Adipocyte (in vitro differentiated cells): ENCODE results near the gene KCNK15.

ENCODE experiments used
- DNase-seq: peaks from one replicate; pipeline ENCODE4 v3.0.0-alpha.2; 2015; ENCODE audit warnings: low read depth
- H3K27me3 ChIP-seq: replicated peaks from 2 replicates; pipeline ENCODE4 v1.7.0; 2013; ENCODE audit warnings: mild to moderate bottlenecking, low read length, moderate library complexity; ENCODE audit not compliant: control insufficient read depth, insufficient read depth
- H3K36me3 ChIP-seq: 2 replicates; pipeline ENCODE4 v1.7.0; 2013; ENCODE audit warnings: low read length, mild to moderate bottlenecking, moderate library complexity; ENCODE audit not compliant: control insufficient read depth, insufficient read depth, severe bottlenecking
- H3K4me1 ChIP-seq: 2 replicates; pipeline ENCODE4 v1.7.0; 2013; ENCODE audit warnings: mild to moderate bottlenecking, low read length, moderate library complexity; ENCODE audit not compliant: control insufficient read depth, insufficient read depth
- H3K4me3 ChIP-seq: 2 replicates; pipeline ENCODE4 v1.7.0; 2013; ENCODE audit warnings: mild to moderate bottlenecking, low read length, moderate library complexity
- H3K9ac ChIP-seq: 2 replicates; pipeline ENCODE4 v1.7.0; 2013; ENCODE audit warnings: mild to moderate bottlenecking, low read length, moderate library complexity
- H3K9me3 ChIP-seq: 2 replicates; pipeline ENCODE4 v1.7.0; 2013; ENCODE audit warnings: mild to moderate bottlenecking, low read length, moderate library complexity; ENCODE audit not compliant: control insufficient read depth

The KCNK15 gene

DNA sequence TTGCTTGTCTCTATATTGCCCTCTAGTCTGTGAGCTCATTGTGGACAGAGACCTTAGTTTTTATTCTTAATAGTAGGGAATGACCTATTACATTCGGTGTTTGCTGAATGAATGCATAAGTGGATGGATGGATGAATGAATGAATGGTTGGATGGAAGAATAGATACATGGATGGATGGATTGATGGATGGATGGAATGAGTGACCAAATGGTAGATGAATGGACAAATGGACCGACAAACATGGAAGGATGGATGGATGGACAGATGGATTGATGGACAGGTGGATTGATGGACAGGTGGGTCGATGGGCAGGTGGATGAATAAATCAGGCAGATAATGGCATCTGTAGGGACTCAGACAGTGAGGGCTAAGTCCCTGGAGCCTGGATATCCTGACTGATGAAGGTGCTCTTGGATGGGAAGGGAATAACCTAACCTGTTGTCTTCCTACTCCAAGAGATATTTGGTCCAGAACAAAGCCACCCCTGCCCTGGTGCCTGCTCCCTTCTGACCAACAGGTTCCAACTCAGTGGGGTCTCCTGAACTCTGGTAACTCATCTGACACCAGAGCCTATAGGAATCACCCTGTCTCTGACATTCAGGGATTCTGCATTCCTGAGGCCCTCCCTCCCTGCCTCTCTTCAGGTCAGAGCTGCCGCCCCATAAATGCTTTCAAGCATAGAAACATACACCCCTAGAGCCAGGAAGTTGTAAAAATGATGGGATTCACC is 40.1 kb upstream of the KCNK15 start:
- no peaks in the 10 kb centered on the region for H3K27me3 ChIP-seq
- H3K4me1 ChIP-seq: peaks cover 54% of the 10 kb centered on the region
- no peaks in the 10 kb centered on the region for H3K9me3 ChIP-seq
- no peak for DNase-seq
- no peak overlapping the region for H3K4me3 ChIP-seq
- no peaks in the 10 kb centered on the region for H3K36me3 ChIP-seq
- H3K9ac ChIP-seq: peak overlapping the region; percentile 43

DNA sequence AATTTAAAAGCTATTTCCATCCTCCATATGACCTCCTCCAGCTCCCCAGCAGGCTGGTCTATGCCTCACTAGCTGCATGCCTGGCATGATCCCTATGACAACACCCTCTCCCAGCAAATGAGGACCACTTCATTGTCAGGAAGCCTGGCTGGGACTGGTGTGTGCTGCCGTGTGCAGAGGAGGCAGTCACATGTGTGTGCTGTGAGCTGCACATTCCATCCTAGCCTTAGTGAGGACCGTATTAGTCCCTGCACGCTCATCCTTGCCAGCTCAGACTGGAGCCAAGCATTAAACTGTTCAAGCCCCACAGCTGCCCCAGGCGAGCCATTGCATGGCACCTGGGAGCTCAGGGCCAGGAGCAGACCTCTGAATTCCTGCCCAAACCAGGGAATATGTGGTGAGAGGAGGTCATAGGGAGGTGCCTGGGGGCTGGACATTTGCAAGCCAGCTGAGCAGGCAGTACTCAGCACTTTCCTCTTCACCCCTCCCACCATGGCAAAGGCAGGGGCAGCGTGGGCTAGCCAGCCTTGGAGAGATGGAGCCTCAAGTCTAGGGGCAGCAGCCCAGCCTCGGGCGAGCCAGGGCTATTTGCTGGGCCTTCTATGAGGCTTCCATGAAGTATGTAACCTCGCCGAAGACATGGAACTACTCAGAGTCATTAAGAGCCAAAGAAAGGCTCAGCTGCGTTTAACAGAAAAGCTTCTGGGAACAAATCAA is 39.2 kb upstream of the KCNK15 start:
- Histone ChIP-seq H3K9ac (peak overlapping the region; percentile 62), H3K4me1 (peaks cover 48% of the 10 kb centered on the region), H3K9me3 (no peaks in the 10 kb centered on the region), H3K27me3 (no peaks in the 10 kb centered on the region), H3K4me3 (no peak overlapping the region), H3K36me3 (no peaks in the 10 kb centered on the region)
- peak; percentile 81 for DNase-seq

DNA sequence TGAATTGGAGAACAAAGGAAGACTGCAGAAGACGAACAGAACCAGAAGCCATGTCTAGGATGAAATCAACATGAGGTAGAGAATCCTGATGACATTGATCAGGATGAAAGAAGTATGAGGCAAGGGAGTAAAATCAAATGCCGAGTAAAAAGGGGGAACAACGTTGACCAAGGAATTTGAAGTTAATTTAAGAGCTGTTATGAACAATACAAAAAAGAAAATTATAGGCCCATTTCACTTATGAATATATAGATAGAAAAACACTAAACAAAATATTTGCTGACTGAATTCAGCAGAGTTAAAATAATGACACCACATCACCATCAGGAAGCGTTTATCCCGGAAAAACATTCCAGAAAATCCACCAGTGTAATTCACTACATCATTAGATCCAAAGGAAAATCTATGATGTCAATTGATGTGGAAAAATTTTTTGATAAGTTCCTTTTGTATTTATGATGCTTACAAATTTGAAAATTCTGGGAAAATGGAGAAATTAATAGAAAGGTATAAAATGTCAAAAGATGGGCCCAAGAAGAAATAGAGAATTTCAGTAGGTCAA is 38.6 kb upstream of the KCNK15 start:
- Histone ChIP-seq H3K27me3 (no peaks in the 10 kb centered on the region), H3K9ac (peak overlapping the region; percentile 62), H3K9me3 (no peaks in the 10 kb centered on the region), H3K36me3 (no peaks in the 10 kb centered on the region), H3K4me3 (no peak overlapping the region), H3K4me1 (peaks cover 42% of the 10 kb centered on the region)
- no peak for DNase-seq

DNA sequence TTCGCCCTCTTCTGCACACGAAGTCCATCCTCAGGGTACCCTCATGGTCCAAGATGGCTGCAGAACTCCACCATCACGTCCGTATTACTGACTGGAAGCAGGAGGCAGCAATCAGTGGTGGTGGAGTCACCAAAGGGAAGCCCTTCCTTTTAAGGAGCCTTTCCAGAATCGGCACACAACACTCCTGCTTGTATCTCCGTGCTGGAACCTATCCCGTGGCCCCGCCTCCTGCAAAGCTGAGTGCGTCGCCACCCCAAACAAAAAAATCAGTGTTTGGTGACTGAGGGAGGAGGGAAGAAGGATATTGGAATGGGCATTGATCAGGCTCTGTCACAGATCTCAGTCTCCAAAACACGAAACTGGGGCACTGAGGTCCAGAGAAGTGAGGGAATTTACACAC is 36.3 kb upstream of the KCNK15 start:
- H3K27me3 ChIP-seq: no peaks in the 10 kb centered on the region
- H3K4me3 ChIP-seq: no peak overlapping the region
- no peak overlapping the region for H3K9ac ChIP-seq
- DNase-seq: no peak
- no peaks in the 10 kb centered on the region for H3K36me3 ChIP-seq
- H3K4me1 ChIP-seq: peaks cover 26% of the 10 kb centered on the region
- no peaks in the 10 kb centered on the region for H3K9me3 ChIP-seq

DNA sequence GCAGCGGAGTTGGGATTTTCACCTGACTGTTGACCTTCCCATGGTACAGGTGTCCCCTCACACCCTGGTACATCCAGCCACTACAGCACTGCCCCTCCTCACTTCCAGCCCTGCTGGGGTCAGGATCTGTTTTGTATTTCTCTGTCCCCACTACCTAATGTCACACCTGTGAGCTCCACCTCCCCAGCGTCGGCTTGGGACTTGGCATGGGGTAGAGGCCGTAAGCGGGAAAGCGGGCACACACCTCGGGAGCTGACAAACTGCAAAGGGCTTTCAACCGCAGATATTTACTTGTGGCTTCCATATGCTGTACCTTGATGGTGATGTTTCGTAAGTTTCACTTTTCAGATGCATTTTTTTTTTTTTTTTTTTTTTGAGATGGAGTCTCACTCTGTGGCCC is 35.9 kb upstream of the KCNK15 start:
- Histone ChIP-seq H3K4me3 (no peak overlapping the region), H3K27me3 (no peaks in the 10 kb centered on the region), H3K4me1 (peaks cover 27% of the 10 kb centered on the region), H3K9me3 (no peaks in the 10 kb centered on the region), H3K36me3 (no peaks in the 10 kb centered on the region), H3K9ac (no peak overlapping the region)
- DNase-seq: no peak

DNA sequence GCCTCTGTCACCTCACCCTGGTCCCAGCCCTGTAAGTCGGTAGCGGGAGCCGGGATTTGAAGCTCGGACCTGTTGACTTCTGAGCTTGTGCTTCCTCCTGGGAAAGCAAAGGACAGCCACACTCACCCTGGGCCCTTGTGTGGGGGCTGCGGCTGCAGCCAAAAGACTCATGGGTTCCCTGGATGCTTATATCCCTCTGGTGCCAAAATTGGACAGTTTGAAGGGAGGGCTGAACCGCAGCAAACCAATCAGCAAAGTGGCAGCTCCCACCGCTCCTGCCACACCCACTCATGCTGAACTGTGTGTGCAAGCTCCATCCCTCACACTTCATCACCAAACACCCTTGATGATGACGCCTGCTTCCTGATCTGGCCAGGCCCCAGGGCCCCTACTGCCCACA is 34.4 kb upstream of the KCNK15 start:
- no peak overlapping the region for H3K9ac ChIP-seq
- H3K4me1 ChIP-seq: peaks cover 33% of the 10 kb centered on the region
- no peak overlapping the region for H3K4me3 ChIP-seq
- no peaks in the 10 kb centered on the region for H3K36me3 ChIP-seq
- no peak for DNase-seq
- H3K27me3 ChIP-seq: no peaks in the 10 kb centered on the region
- no peaks in the 10 kb centered on the region for H3K9me3 ChIP-seq

DNA sequence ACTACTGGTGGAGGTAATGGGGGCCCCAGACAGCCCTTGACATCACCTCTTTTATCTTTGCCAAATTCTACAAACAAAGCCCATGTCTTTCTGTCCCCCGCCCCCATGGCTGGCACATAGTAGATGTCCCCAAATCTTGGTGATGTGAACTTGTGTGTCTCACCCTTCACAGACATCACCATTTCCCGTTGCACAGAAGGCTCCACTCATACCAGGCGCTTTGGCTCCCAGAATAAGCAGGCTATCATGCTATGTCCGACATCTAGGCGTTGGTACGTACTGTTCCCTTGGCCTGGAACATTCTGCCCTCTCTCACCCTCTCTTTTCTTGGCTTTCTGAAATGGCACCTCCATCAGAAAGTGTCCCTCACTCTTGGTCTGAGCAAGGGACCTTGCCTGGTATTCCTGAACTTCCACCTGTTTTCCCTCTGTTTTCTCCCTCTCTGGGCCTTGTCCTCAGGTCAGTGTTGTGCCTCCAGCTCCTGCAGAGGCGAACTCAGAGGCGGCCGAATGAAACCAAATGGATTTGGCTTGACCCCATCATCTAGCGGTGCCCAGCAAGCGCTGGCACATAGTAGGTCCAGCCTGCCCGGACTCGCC is 31.5 kb upstream of the KCNK15 start:
- no peak overlapping the region for H3K4me3 ChIP-seq
- no peak overlapping the region for H3K9ac ChIP-seq
- peaks cover 49% of the 10 kb centered on the region for H3K4me1 ChIP-seq
- H3K9me3 ChIP-seq: no peaks in the 10 kb centered on the region
- no peaks in the 10 kb centered on the region for H3K27me3 ChIP-seq
- H3K36me3 ChIP-seq: no peaks in the 10 kb centered on the region
- no peak for DNase-seq

DNA sequence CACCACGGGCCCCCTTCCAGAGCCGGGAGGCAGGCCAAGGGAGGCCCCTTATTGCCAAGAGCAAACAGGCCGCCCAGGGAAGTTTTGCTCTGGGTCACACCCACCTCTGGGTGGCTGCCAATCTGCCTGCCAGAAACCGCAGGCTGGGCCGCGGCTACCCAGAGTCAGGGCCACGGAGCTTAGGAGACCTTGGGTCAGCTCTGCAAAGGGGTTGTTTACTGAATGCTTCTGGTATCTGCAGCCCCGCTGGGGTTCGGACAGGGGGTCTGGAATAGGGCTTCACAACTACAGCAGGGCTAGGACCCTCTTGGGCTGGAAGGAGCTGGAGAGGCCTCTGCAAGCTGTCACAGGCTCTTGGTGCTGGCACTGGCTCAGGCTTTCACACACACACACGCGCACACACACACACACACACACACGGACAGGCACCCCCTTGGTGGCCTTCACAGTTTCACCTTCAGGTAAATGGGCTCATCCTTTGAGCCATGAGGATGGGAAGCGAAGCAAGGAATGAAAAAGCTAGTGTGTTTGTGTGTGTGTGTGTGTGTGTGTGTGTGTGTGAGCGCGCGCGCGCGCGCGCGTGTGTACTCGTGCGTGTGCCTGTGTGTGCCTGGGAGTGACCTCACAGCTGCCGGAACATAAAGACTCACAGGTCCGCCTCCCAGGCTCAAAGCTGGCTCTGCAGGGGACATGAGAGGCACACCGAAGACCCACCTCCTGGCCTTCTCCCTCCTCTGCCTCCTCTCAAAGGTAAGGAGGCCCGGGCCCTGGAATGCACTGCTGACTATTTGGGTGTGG is 30.8 kb upstream of the KCNK15 start, which contains the start of gene CCN5:
CCN5 (plus strand) TSS at position 669 of the 798 bp plus-strand sequence; CDS start at position 691, 22 bp downstream.
- Histone ChIP-seq H3K36me3 (no peaks in the 10 kb centered on the region), H3K4me1 (peaks cover 53% of the 10 kb centered on the region), H3K9me3 (no peaks in the 10 kb centered on the region), H3K9ac (peak within 1 kb of the TSS; percentile 78), H3K27me3 (no peaks in the 10 kb centered on the region), H3K4me3 (peak within 1 kb of the TSS; percentile 76)
- peak; percentile 90 for DNase-seq

DNA sequence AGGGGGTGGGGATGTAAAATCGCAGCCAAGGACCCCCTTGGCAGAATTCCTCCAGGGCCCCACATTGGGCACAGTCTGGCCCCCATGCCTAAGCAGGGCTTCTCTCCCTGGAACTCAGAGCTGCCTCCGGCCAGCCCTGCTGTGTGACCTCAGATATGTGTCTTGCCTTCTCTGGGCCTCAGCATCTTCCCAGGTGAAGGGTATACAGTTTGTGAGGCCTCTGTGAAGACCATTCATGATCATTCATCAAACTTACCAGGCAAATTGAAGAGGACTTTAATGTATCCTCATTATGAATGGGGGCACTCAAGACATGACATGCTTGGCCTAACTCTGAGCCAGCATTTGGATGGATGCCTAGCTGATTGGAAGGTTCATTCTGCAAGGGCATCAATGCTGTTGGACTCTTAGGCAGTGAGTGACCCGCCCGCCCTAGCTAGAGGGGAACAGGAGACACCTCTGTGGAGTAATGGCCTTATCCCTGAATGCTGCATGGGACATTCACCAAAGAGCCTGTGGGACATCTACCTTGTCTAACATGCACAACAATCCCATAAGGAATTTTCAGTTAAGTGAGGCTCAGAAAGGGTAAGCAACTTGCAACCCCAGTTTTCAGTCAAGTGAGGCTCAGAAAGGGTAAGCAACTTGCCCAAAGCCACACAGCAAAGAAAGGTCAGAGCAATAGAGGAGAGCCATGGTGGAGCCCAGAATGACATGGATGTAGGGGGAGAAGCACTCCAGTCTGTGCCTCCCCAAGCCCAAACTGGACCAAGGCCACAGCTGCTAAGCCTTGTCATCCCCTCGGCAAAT is 30.0 kb upstream of the KCNK15 start:
- Histone ChIP-seq H3K4me3 (peak overlapping the region; percentile 76), H3K27me3 (no peaks in the 10 kb centered on the region), H3K9me3 (no peaks in the 10 kb centered on the region), H3K4me1 (peaks cover 61% of the 10 kb centered on the region), H3K36me3 (no peaks in the 10 kb centered on the region), H3K9ac (peak overlapping the region; percentile 78)
- DNase-seq: no peak

DNA sequence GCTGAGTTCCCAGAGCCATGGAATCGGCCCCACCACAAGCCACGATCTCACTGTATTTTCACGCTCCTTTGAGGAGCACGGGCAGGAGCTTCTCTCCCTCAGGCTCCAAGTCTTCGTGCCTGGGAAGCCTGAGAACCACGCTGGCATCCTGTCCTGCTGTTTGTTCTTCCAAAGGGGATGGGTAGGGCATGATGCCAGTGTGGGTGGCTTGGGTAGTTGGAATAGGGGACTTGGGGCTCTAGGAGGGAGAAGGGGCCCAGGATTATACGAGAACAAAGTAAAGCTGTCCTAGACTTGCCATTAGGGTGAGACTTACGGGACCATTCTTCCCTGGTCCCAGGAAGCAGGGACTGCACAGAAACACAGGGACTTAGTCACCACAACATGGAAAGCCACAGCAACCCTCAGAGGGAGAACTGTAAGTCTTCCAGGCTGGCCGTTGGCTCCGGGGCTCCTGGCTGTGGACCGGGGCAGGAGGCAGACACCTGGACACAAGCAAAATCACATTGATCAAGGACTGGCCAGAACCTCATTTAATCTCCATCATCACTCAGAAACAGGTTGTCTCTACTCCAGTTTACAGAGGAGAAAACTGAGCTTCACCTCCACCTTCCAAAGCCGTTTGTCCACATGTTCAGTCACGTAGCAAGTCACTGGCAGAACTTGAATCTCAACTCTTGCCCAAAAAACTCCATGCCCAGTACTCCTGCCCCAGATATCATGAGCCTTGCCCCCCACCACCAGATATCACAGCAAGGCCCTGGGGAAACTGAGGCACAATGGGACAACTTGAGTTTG is 29.2 kb upstream of the KCNK15 start:
- Histone ChIP-seq H3K27me3 (no peaks in the 10 kb centered on the region), H3K36me3 (no peaks in the 10 kb centered on the region), H3K4me3 (peak overlapping the region; percentile 76), H3K9ac (peak overlapping the region; percentile 78), H3K4me1 (peaks cover 65% of the 10 kb centered on the region), H3K9me3 (no peaks in the 10 kb centered on the region)
- peak; percentile 33 for DNase-seq
